Neuron (in vitro differentiated cells): Measurements from ENCODE around the gene PAMR1.
"Not testable (repeated sequence)": the region's sequence is repeated elsewhere in the genome, so short reads cannot be mapped to it uniquely, and the experiment has no call there.

Experiments
- H2AFZ ChIP-seq: one replicate; pipeline ENCODE4 v1.6.1; 2013; ENCODE audit warnings: low read depth, mild to moderate bottlenecking, inconsistent platforms, low read length, moderate library complexity
- H3K27me3 ChIP-seq: one replicate; pipeline ENCODE4 v1.6.1; 2013; ENCODE audit warnings: low read length; ENCODE audit not compliant: insufficient read depth
- H3K36me3 ChIP-seq: one replicate; pipeline ENCODE4 v1.6.1; 2013; ENCODE audit warnings: low read length; ENCODE audit not compliant: insufficient read depth
- H3K4me1 ChIP-seq: one replicate; pipeline ENCODE4 v1.6.1; 2013; ENCODE audit warnings: low read length; ENCODE audit not compliant: insufficient read depth
- H3K4me3 ChIP-seq: 2 replicates; pipeline ENCODE4 v1.5.1; 2013; ENCODE audit warnings: mild to moderate bottlenecking, low read length, moderate library complexity
- H3K9me3 ChIP-seq: one replicate; pipeline ENCODE4 v1.6.1; 2013; ENCODE audit warnings: low read length

PAMR1 gene

DNA sequence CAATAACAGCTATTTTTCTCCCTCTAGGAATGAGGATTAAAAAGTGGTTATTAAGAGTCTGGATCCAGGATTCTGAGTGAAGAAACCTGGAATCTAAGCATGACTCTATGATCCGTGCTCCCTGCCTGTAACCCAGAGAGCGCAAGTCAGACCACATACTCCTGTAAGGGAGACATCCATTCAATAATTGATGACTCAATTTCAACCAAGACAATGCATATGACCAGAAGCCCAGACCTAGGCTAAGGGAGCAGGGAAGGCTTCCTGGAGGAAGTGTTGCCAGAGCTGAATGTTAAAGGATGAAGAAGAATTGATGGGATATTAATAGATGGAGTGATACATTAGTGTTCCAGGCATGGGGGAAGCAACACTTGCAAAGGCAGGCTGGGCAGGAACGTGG lies 13.8 kb upstream of the PAMR1 start:
- peaks cover 12% of the 10 kb centered on the region for H3K4me1 ChIP-seq
- no peak overlapping the region for H3K4me3 ChIP-seq
- H3K36me3 ChIP-seq = no peaks in the 10 kb centered on the region
- peaks cover 4% of the 10 kb centered on the region for H3K27me3 ChIP-seq
- no peaks in the 10 kb centered on the region for H3K9me3 ChIP-seq
- H2AFZ ChIP-seq = no peak overlapping the region

DNA sequence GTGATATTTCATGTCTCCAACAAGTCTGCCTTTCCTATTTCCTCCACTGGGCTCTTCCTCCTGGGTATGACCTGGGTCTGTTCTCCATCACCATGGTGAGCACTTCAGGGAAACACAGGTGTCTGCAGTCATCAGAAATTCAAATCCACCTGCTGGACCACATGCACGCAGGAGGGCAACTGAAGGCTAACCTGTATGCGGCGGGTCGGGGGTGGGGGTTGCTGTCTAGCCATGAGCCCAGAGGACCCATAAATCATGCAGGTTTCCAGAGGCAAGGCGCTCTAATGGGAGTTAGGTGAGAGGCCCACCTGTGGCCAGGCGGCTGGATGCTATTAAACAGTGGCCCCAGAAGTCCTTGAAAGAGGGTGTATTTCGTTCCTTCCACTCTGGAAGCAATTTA lies 11.1 kb upstream of the PAMR1 start:
- peaks cover 4% of the 10 kb centered on the region for H3K27me3 ChIP-seq
- no peak overlapping the region for H2AFZ ChIP-seq
- peaks cover 6% of the 10 kb centered on the region for H3K4me1 ChIP-seq
- no peaks in the 10 kb centered on the region for H3K36me3 ChIP-seq
- H3K4me3 ChIP-seq = no peak overlapping the region
- no peaks in the 10 kb centered on the region for H3K9me3 ChIP-seq

DNA sequence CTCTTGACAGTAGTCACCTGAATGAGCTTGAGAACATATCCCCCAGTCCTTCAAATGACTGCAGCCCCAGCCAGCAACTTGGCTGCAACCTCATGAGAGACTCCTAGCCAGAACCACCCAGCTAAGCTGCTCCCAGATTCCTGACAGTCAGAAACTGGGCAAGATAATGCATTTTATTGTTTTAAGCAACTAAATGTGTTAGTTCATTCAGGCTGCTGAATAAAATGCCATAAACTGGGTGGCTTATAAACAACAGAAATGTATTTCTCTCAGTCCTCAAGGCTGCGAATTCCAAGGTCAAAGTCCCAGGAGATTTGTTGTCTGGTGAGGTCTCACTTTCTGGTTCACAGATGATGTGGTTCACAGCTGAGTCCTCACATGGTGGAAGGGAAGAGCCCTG lies 5.8 kb upstream of the PAMR1 start:
- peaks cover 10% of the 10 kb centered on the region for H3K27me3 ChIP-seq
- no peaks in the 10 kb centered on the region for H3K36me3 ChIP-seq
- no peaks in the 10 kb centered on the region for H3K9me3 ChIP-seq
- H3K4me3 ChIP-seq = no peak overlapping the region
- H2AFZ ChIP-seq = no peak overlapping the region
- no peaks in the 10 kb centered on the region for H3K4me1 ChIP-seq

DNA sequence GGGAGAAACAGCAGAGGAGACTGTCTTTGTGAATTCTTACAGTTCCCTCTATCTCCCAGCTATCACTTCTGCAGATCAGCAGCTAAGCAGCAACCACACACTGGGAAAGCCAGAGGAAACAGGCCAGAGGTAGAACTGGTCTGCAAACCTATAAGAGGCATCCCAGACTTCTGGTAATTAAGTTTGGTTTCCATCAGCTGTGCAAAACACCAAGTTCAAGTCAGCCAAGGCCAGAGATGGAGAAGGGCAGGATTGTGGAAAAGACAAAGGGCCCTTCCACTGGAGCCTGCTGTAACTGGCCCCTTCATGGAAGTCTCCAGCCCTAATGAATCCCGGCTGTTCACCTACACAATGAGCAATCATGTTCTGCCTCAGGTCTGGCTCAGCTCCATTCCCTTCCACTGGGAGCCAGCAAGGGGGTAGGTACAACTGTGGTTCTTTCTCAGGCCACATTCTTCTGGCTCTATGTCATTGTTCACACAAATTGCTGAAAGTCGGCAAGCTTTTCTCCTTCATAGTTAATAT lies 4.6 kb upstream of the PAMR1 start:
- H3K9me3 ChIP-seq = no peaks in the 10 kb centered on the region
- H3K36me3 ChIP-seq = no peaks in the 10 kb centered on the region
- H2AFZ ChIP-seq = no peak overlapping the region
- no peaks in the 10 kb centered on the region for H3K4me1 ChIP-seq
- no peak overlapping the region for H3K4me3 ChIP-seq
- H3K27me3 ChIP-seq = peaks cover 22% of the 10 kb centered on the region

DNA sequence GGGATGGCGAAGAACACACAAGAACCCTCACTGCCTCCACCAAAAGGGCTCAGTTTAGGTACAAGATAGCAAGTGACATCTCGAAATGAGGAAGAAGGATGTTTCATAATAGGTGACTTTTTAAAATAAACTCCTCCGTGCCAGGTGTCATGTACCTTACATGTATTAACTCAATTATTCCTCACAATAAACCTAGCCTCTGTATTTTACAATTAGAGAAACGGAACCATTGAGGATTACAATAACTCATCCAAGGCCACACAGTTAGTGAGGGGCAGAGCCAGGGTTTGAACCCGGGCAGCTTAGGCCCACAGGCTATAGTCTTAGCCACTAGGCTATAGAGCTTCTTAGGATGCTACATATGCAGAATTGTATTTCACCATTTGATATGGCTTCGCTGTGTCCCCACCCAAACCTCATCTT lies 965 bp upstream of the PAMR1 start:
- H3K36me3 ChIP-seq = no peaks in the 10 kb centered on the region
- no peaks in the 10 kb centered on the region for H3K9me3 ChIP-seq
- no peak overlapping the region for H2AFZ ChIP-seq
- no peaks in the 10 kb centered on the region for H3K4me1 ChIP-seq
- peaks cover 44% of the 10 kb centered on the region for H3K27me3 ChIP-seq
- no peak overlapping the region for H3K4me3 ChIP-seq

DNA sequence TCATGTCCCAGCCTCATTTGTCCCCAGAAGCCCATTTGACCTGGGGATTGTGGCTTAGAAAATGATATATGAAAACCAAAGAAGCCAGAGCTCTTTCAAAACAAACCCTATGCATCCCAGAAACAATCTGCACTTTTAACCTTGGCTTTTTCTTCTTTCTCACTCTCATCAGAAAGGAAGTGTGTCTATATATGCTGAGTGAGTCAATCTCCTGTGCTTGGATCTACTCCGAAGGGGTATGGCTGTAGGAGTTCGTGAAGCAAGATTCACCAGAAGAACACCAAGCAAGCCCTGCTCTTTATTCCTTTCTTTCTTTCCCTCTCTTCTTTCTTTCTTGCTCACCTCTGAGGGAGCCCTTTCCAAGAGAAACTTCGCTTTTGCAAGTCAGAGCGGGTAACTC lies 636 bp downstream of the PAMR1 start:
- H3K4me1 ChIP-seq = no peaks in the 10 kb centered on the region
- no peaks in the 10 kb centered on the region for H3K9me3 ChIP-seq
- H3K36me3 ChIP-seq = no peaks in the 10 kb centered on the region
- no peak overlapping the region for H2AFZ ChIP-seq
- no peak overlapping the region for H3K4me3 ChIP-seq
- H3K27me3 ChIP-seq = peaks cover 44% of the 10 kb centered on the region

DNA sequence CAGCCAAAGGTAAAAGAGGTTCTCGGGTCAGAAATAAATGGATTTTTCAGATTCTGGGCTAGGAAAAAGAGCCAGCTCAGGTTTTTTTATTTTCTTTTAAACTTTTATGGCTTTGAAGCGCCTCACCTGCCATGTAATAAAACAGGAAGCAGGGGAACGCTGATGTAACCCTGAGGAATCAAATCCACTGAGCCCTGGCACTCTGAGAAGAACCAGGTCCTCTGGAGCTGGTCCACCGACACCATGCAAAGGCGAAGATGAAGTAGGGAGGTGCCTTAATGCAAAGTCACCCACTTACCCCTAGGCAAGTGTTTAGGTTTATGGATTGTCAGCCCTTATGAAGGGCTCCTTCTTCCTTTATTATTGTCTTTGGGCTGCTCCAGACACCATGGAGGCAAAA lies 1.6 kb downstream of the PAMR1 start:
- Histone ChIP-seq H3K27me3 (peaks cover 44% of the 10 kb centered on the region), H3K4me3 (no peak overlapping the region), H3K4me1 (no peaks in the 10 kb centered on the region)

DNA sequence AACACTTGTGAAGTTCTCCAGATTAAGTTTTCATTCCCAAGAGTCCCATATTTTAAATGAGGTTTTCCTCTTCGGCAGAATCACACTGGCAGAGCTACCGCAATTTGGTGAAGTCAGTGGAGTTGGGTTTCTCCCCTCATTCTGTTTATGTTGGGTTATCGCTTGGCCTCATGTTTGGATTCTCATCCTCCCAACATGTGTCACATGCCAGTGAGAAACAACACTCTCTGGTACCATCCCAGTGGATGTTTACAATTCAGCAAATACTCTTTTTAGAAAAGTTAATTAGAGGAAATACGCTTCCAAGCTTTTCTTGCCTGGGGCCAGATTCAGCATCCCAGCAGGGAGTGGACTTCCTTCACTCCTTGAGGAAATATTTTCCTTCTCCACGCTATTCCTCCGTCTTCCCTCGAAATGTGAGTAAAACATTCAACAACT lies 2.1 kb downstream of the PAMR1 start:
- Histone ChIP-seq H3K27me3 (peaks cover 44% of the 10 kb centered on the region), H3K4me3 (no peak overlapping the region), H3K36me3 (no peaks in the 10 kb centered on the region), H2AFZ (no peak overlapping the region), H3K4me1 (no peaks in the 10 kb centered on the region), H3K9me3 (no peaks in the 10 kb centered on the region)

More for the DNA sequence above, 1.6 kb downstream of the PAMR1 start:
- H2AFZ ChIP-seq = no peak overlapping the region
- H3K9me3 ChIP-seq = no peaks in the 10 kb centered on the region
- H3K36me3 ChIP-seq = no peaks in the 10 kb centered on the region

DNA sequence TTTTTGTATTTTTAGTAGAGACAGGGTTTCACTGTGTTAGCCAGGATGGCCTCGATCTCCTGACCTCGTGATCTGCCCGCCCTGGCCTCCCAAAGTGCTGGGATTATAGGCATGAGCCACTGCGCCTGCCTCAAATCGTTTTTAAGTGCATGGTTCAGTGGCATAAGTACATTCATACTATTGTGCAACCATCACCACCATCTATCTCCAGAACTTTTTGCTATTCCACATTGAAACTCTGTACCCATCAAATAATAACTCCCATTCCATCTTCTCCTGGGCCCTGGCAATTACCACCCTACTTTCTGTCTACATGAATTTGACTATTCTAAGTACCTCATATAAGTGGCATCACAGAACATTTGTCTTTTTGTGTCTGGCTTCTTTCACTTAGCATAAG lies 3.3 kb downstream of the PAMR1 start:
- H3K4me3 ChIP-seq = not testable (repeated sequence)

DNA sequence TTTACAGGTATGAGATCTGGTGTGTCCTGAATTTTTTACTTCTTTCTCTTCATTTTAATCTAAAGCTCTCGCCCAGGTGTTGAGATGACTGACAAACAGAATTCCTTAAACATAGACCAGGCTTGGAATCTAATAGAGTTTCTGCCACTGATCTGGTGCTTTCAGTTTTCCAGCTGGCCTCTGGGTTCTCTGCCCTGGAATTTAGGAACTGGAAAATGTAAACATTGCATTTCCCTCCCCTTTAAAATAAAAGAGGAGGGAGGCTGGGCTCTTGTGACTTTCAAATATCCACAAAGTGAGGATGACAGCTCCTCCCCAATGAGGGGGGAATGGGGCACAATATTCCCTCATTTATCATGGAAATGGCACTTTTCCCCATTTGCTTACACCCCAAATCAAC lies 5.0 kb downstream of the PAMR1 start:
- no peaks in the 10 kb centered on the region for H3K9me3 ChIP-seq

More for the DNA sequence above, 3.3 kb downstream of the PAMR1 start:
- not testable (repeated sequence) for H3K36me3 ChIP-seq, H3K9me3 ChIP-seq, H3K4me1 ChIP-seq, H2AFZ ChIP-seq
- H3K27me3 ChIP-seq = peaks cover 38% of the 10 kb centered on the region

DNA sequence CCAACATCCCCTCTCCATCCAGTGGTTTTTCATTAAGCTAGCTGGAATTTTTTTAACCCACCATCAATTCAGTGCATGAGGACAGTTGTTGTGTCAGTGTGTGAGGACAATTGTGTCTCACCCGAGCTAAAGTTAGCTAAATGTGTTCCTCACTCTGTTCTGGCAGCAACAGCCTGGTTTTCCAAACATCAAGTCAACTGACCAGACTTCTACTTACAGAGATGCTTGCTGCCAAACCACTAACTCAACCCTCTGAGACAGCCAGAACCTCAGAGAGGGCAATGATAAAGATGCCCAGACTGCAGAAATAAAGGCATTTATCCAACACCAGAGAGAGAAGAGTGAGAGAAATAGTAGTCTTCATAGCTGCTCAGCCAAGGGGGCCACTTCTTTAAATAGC lies 6.7 kb downstream of the PAMR1 start:
- peaks cover 12% of the 10 kb centered on the region for H3K4me1 ChIP-seq
- no peak overlapping the region for H2AFZ ChIP-seq
- H3K9me3 ChIP-seq = no peaks in the 10 kb centered on the region
- H3K36me3 ChIP-seq = no peaks in the 10 kb centered on the region
- H3K4me3 ChIP-seq = no peak overlapping the region
- H3K27me3 ChIP-seq = peaks cover 11% of the 10 kb centered on the region

More for the DNA sequence above, 5.0 kb downstream of the PAMR1 start:
- H3K27me3 ChIP-seq = peaks cover 26% of the 10 kb centered on the region
- H2AFZ ChIP-seq = no peak overlapping the region
- H3K4me1 ChIP-seq = peaks cover 7% of the 10 kb centered on the region
- H3K36me3 ChIP-seq = no peaks in the 10 kb centered on the region
- no peak overlapping the region for H3K4me3 ChIP-seq

DNA sequence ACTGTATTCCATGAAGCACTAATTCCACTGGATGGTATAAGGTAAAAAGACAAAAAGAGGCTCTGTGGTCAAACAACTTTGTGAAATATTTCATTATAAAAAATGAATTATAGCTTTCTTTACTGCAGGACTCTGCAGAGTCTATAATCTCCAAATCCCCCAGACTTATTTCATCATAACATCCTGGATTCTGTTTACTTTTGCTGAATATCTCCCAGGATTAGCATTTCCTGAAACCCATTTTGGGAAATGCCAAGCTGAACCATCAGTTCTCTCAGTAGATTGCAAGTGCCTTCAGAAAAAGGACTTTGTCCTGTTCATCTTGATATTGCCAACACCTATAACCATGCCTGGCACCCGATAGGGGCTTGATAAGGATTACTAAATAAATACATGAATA lies 7.9 kb downstream of the PAMR1 start:
- Histone ChIP-seq H3K9me3 (no peaks in the 10 kb centered on the region), H2AFZ (no peak overlapping the region), H3K36me3 (no peaks in the 10 kb centered on the region), H3K27me3 (peaks cover 3% of the 10 kb centered on the region), H3K4me3 (no peak overlapping the region), H3K4me1 (peaks cover 13% of the 10 kb centered on the region)

DNA sequence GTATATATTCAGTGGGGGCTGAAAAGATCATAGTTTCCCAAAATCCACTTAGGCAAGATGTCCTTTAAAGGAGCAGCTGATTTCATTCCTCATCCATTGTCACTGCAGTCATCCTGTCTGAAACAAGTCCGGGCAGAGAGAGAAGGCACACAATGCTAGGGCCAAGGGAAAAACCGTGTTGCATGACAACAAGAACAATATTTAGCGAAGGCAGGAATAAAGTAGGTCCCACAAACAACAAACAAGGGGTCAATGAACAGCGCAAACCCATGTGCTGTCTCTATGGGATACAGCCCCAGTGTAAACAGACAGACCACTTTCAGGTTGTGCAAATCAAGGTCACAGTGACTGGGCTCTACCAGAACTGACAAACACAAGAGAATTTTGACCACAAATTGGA lies 9.0 kb downstream of the PAMR1 start:
- H3K36me3 ChIP-seq = no peaks in the 10 kb centered on the region
- H3K4me1 ChIP-seq = peaks cover 13% of the 10 kb centered on the region
- H2AFZ ChIP-seq = no peak overlapping the region
- no peak overlapping the region for H3K4me3 ChIP-seq
- H3K27me3 ChIP-seq = peaks cover 3% of the 10 kb centered on the region
- H3K9me3 ChIP-seq = no peaks in the 10 kb centered on the region

DNA sequence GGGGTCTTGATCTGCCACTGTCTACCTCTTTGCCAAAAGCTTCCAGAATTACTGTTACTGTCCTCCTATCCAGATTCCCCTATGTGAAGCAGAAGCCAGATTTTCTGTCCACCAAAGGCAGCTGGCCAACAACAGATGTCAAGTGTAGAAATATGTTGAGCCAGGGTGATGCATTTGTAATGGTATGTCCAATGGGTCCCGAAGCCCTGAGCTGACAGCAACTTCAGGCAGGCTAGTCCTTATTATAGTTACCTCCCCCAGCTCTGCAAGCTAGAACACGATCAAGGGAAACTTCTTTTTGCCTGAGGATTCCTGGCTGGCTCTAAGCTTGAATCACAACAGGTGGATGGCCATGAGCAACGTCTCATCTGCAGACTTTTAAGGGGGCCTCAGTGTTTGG lies 10.2 kb downstream of the PAMR1 start:
- peaks cover 13% of the 10 kb centered on the region for H3K4me1 ChIP-seq
- H2AFZ ChIP-seq = no peak overlapping the region
- H3K27me3 ChIP-seq = peaks cover 3% of the 10 kb centered on the region
- H3K9me3 ChIP-seq = no peaks in the 10 kb centered on the region
- H3K4me3 ChIP-seq = no peak overlapping the region
- no peaks in the 10 kb centered on the region for H3K36me3 ChIP-seq
